Spleen (tissue), 7 donors: ENCODE results near the gene MYL2.

Experiments
- CTCF ChIP-seq, 11 experiments: fragments of 200-600 bp in 7 of 11; fragments of 450-650 bp in 4 of 11; sonication (generic) in 4 of 11; IDR thresholded peaks in 8 of 11; conservative IDR thresholded peaks in 3 of 11; 1 replicate in 7 of 11; 2 replicates in 4 of 11; pipeline versions ENCODE4 v1.4.0 to v1.8.0; 2016 to 2021; ENCODE audit warnings: antibody characterized with exemption in 11 of 11, inconsistent platforms in 4 of 11, mild to moderate bottlenecking in 1 of 11
- POLR2A ChIP-seq, 3 donors: fragments of 450-650 bp; IDR thresholded peaks; one replicate each; pipeline ENCODE4 v1.5.1; 2017; ENCODE audit warnings: antibody characterized with exemption in 3 of 3, mild to moderate bottlenecking in 1 of 3
- donor health status: DM: no; HTN: no; CAD: no; lungs with moderate emphysema.
- donor health status: DM: no; HTN: no; CAD: no.
- donor health status: DM: no; HTN: no; CAD: no.

- no peak for TF ChIP-seq CTCF (IDR thresholded peaks at IDR 0.05 in 8 of 11, conservative IDR thresholded peaks at IDR 0.05 in 3 of 11)
- no peak for TF ChIP-seq POLR2A (IDR thresholded peaks at IDR 0.05)
These were observed 4.0 kb downstream of the MYL2 start for GRCh38 chr12:110916295-110916875.
